Suppressor macrophage treated with lipopolysaccharide for 1 hour (primary cell): ENCODE measurements around the gene RPL22L1.
"Not testable (repeated sequence)": the region's sequence is repeated elsewhere in the genome, so short reads cannot be mapped to it uniquely, and the experiment has no call there.

Experiments
- DNase-seq, 3 donors: peaks; one replicate each; pipeline ENCODE4 v3.0.0-alpha.2; 2020 to 2022

Gene RPL22L1

DNA sequence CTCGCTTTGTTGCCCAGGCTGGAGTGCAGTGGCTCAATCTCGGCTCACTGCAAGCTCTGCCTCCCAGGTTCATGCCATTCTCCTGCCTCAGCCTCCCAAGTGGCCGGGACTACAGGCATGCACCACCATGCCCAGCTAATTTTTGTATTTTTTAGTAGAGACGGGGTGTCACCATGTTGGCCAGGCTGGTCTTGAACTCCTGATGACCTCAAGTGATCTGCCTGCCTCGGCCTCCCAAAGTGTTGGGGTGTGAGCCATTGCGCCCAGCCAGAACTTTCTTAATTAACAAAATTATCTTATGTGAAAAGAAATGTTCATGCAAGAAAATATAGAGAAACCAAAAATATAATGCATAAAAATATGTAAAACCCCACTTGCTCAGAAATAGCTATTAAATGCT, 7.3 kb upstream of the RPL22L1 start:
- not testable (repeated sequence) for DNase-seq

DNA sequence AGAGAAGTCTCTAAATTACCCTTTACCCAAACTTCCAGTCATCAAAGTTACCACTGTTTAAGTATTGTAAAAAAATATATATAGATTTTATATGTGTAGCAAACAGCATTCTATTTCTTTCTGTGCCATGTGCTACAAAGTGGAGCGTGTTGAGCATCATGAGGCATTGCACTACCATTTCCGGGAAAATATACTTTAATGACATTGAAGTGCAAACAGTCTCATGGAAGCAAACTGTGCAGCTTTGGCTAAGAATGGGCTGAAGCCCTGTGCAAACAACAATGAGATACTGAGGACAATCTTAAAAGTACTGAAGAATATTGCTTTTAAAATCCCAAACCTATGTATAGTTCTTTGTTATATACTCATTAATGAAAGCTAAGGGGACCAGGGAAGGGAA, 6.5 kb upstream of the RPL22L1 start:
- no peak for DNase-seq

DNA sequence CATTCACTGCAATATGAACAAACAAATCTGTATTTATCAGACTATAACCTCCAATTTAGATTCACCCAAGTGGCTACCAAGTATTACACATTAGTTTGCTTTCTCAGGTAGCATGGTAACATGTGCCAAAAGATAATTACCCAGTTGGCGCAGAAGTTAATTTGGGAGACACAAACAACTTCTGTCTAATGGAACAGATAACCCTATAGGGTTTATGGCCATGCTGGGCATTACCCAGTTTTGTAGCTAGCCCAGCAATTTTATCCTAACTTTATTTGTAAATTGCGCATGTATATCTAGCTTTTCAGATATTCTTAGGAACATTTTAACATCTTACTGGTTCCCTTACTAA, 780 bp downstream of the RPL22L1 start:
- no peak for DNase-seq

DNA sequence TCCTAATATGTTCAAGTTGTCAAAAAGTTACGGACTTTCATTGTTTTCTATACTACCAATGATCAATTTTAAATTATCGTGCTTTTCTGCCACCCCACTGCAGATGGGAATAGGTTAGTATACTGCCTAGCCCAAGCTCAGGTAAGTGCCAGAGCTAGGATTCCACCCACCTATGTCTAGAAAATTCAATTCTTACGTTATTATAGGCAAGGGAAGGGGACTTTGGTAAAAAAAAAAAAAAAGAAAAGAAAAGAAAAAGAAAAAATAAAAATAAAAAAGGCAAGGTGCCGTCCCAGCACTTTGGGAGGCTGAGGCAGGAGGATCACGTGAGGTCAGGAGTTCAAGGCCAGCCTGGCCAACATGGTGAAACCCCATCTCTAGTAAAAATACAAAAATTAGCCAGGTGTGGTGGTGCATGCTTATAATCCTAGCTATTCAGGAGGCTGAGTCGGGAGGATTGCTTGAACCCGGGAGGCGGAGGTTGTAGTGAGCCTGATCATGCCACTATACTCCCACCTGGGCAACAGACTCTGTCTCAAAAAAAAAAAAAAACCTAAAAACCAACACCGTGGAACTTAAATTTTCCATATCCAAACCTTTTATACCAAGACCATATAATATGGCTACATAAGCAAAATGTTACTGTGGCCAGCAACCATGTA, 1.3 kb downstream of the RPL22L1 start:
- no peak for DNase-seq

DNA sequence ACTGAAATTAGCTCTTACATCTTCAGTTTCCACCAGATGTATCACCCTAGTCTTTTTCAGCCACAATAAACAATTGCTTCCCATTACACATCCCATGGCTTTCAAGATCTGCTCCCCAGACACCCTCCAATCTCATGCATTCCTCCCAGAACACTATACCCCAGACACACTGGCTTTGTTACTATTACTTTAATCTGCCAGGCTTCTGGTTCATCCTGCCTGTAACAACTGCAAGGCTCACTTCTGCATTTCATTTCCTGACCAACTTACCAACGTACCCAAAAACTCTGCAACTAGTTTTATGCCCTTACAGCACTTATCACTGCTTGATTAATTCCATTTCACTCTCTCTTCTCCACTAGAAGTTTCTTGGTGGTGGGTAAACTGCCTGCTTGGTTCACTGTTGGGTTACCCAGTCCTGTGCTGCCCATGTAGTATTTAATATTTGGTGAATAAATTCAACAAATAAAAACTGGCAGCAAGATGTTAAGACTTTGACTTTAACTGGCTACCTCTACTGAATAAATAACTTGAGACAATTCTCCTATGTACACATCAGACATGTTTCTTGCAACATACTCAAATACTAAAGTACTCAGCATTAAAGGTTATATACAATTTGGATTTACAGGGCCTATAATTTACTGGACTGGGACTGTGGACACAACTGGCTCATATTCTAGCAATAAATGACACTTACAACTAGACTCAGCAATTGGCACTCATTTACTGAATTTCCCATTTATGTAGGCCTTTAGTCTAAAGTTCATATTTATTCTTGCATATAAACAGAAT, 2.7 kb downstream of the RPL22L1 start:
- peak; percentile 17 to 48 (median 39) for DNase-seq

DNA sequence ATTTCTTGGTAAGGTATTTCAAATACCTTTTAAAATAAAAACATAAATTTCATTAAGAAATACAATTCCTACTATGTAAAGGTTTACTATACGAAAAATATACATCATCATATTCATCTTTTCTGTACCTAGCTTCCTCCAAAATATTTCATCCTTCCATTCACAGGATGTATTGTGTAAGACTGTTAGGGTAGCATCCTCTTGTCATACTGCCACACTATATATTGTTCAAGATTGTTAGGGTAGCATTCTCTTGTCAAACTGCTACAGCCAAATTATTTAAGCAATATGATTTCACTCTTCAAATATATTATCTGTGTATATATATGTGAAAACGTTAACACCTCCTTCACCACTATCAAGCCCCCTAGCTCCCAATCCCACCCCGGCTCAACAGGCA, 3.5 kb downstream of the RPL22L1 start:
- DNase-seq = no peak

DNA sequence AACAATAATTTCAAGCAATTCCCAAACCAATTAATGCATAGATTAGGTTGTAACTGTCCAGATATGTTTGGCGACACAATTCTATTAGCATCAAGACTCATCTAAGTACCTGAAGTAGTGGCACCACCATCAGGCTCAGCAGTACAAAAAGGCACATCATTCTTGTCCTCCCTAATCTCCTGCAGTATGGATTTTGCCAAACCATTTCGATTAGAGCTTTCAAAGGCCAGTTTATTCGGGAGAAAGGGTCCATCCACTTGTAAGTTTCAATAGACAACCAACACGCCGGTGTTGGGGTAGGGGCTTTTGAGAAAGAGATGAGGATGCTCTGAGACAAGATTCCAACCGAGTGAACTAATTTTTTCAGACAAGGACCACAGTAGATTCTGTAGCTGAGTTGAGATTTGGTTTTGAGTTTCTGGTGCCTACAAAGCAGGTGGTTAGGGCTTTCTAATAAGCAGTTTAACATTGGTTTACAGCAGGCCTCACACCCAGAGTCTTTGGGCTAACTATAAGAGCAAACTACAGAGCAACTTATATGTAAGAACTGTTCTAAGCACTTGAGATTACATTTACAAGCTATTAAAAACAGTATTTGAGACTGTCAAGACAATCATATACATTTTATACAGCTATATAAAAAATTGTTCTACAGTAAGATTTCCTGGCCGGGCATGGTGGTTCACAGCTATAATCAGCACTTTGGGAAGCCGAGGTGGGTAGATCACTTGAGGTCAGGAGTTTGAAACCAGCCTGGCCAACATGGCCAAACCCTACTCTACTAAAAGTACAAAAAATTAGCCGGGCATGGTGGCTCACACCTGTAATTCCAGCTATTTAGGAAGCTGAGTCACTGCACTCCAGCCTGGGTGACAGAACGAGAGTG, 4.5 kb downstream of the RPL22L1 start:
- DNase-seq = no peak

DNA sequence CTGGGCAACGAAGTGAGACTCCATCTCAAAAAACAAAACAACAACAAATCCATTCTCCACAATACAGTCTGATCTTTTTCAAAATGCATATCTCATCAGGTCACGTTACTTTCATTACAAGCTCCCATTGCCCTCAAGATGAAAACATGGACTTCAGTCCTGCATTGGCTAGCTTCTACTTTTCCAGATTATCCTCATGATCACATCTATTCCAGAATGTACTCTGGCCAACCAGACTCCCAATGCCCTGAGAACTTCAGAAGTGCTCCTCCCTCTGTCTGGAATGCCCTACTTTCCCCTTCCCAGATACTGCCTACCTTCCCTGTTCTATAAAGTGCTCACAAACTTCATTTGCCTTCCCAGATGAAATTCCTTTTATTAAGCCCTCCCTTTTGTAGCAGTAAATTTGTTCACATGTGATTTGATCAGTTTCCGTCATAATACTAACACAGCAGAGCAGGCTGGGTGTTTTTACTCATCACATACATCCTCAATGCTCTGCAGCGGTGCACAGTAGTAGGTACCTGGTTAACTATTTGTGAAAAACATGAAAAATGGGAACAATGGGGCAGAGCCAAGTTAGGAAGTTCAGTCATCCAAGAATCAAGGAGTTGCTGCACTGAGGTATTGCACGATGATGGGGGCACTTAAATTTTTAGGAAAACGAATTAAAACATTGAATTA, 5.3 kb downstream of the RPL22L1 start:
- no peak for DNase-seq

DNA sequence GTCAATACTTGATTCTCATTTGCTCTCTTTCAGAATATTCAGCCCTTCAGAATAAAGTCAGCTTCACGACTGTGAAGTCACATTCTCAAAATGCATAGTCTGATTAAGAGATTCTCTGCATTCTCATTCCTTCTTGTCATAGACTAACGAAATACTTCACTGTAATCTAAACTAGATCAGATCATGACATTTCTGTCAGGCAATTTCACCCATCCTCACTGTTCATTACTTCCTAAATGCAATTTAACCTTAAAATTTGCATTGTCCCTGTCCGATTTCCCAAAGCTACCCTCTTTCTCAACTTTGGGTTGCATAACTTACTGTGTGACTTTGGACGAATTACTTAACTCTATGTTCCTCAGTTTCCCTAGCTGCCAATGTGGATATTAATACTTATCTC, 6.2 kb downstream of the RPL22L1 start:
- DNase-seq = peak in 1 of 3 donors; percentile 31

DNA sequence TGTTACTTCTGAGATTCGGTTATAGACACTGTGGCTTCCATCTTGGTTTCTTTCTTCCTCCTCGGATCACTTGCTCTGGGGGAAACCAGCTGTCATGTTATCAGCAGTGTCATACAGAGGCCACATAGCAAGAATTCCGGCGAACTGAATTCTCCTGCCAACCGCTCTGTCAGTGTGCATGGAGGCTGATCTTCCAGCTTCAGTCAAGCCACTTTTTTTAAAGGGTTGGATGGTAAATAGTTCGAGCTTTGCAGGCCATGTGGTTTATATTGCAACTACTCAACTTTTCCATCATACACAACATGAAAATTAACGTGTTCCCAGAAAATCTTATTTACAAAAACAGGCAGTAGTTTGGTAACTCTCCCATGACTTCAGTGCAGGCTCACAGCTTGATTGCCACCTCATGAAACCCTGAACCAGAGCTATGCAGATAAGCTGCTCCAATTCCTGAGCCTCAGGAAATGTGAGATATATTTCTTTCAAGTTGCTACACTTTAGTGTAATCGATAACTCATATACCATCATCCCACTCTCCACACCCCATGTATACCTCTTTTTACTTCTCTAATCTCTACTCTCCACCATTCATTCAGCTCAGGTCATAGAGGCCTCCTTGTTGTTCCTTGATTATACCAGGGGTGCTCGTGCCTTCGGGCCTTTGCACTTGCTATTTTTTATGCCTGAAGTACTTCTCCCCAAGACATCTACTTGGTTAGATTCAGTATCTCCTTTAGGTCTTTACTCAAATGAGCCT, 7.2 kb downstream of the RPL22L1 start:
- no peak for DNase-seq

DNA sequence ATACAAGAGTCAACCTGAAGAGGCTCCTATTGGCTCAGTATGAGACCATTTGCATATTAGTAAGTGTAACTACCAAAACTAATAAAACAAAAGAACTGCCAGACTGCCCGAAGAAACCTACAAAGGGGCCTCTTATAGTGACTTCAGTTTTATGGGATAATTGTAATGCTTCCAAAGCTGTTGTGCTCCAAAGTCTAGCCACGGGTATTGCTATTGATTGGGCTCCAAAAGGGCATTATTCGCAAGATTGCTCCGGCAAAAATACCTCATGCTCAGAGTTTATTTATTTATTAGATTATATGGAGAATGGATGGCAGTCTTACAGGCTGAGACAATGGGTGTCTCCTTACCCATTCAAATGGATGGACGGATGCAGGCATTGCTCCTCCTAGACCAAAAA, 11.4 kb downstream of the RPL22L1 start:
- no peak for DNase-seq

DNA sequence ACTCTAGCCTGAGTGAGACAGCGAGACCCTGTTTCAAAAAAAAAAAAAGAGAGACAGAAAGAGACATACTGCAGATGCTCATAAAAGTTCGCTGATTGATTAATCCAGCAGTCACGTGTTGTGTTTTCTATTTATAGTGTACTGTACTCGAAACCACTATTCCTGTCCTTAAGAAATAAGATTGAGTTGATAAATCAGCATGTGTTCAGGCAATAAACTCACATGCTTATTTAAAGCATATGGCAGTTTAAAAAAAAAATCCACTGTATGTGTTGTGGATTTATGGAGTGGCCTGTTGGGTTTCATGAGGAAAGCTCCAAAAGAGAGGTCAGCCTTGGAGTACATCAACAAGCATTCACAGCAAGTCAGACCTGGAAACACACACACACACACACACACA, 17.7 kb downstream of the RPL22L1 start:
- DNase-seq = no peak

DNA sequence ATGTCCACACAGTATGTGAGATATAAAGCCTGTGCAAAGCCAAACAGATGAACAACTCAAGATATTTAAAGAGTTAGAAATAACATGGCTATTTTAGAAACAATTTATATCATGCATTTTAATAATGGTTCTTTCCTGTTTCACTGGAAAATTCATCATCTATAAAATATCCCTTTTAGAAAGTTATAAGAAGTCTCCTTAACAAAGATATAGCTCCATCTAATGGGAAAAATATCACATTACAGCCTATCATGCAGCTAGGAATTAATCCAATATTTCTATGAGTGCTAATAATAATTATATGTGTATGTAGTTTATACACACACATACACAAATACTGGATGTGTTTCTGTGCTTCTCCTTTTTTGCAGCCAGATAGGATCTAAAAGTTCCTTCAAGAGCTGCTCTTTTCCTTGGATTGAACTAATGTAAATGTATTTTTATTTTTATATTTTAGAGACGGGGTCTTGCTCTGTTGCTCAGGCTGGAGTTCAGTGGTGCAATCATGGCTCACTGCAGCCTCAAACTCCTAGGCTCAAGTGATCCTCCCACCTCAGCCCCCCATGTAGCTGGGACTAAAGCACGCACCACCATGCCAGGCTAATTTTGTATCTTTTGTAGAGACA, 21.6 kb downstream of the RPL22L1 start:
- DNase-seq = peak in 2 of 3 donors; percentile 28 to 29

DNA sequence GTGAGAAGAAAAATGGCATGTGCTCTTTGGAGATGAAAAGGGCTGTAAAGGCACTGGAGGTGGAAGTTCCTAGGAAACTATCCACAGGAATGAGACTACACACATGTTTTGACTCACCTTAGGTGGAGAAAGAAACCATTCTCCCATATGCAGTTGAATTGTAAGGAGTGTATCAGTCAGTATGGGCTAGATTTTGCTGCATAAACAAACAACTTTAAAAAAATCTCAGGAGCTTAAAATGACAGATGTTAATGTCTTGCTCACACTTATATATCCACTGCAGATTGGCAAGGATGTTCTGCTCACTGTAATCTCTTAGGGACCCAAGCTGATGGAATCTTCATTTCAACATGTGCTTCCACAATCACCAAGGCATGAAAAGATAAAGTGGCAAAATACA, 25.6 kb downstream of the RPL22L1 start:
- no peak for DNase-seq

DNA sequence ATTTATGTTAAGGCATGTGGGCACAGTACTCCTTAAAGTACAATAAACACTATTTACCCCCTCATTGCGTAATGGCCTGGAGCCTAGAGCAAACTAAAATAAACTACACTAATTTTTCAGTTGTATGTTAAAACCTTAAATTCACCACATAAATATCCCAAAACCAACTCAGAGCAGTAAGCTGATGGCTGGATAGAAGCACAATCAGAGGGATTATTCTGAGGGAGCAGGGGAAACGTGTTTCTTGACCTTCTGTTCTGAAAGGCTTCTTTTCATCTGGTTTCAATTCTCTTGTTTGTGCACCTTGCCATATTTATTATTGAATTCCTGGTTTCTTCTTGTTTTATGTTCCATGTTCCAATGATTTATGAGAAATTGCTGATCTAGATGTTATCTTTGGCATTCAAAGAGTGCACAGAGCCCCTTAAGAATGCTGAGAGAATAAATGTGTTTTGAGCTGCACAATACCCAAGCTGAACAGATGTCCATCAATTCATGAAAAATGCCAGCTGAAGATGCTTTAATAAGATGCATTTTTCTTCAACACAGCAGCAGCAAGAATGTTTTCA, 29.6 kb downstream of the RPL22L1 start:
- DNase-seq = no peak

DNA sequence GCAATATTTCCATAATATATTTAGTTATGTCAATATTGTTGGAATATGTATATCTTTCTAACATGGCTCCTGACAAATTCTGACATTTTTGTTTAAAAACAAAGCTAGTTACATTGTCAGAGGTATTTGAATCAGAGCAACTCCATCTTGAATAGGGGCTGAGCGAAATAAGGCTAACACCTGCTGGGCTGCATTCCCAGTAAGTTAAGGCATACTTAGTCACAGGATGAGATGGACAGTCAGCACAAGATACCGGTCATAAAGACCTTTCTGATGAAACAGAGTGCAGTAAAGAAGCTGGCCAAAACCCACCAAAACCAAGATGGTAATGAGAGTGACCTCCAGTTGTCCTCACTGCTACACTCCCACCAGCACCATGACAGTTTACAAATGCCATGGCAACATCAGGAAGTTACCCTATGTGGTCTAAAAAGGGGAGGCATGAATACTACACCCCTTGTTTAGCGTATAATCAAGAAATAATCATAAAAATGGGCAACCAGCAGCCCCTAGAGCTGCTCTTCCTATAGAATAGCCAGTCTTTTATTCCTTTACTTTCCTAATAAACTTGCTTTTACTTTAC, 30.4 kb downstream of the RPL22L1 start:
- DNase-seq = no peak

DNA sequence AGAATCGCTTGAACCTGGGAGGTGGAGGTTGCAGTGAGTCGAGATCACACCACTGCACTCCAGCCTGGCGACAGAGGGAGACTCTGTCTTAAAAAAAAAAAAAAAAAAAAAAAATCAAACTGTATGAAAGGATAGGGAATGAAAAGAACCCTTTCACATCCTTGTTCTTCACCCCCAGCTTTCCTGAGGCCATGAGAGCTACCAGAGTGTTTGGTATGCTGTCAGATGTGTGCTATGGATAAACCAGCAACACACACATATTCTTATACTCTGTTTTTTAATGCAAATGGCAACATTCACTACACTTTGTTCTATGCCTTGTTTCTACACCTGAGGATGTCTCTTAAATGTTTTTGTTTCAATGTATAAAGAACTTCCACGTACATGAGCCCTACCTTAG, 33.5 kb downstream of the RPL22L1 start:
- DNase-seq = no peak

DNA sequence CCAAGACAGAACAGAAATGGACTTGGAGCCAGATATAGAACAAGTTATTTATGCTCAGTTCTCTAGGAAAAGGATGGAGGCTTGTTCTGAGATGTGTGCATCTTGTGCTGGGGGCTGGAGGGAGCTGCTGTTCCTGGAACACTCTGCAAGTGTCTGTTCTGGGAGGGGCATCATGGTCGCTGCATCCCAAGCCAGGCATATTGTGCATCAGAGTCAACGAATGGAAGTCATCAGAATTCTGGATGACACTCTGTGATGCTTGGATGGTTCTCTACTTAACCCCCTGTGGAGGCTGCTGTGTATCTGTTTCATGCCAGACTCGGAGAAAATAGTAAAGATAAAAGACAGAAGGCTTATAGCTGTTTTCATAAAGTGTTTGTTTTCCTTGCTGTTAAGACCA, 34.7 kb downstream of the RPL22L1 start:
- DNase-seq = no peak

DNA sequence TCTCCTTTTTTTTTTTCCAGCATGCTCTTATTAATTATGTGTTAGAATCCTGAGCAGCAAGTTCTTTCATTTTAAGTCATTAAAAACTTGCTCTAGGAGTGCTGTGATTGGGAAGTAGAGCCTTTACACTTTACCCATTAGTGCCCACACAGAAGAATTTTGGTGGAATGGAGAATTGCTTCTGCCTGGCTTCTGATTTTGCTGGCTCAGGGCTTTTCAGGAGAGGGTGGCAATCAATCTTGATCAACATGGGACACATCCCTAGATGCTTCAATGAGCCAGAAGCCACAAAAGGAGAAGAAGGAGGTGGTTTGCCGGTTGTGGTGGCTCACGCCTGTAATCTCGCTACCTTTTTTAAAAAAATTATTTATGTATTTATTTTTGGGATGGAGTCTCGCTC, 39.4 kb downstream of the RPL22L1 start:
- no peak for DNase-seq

DNA sequence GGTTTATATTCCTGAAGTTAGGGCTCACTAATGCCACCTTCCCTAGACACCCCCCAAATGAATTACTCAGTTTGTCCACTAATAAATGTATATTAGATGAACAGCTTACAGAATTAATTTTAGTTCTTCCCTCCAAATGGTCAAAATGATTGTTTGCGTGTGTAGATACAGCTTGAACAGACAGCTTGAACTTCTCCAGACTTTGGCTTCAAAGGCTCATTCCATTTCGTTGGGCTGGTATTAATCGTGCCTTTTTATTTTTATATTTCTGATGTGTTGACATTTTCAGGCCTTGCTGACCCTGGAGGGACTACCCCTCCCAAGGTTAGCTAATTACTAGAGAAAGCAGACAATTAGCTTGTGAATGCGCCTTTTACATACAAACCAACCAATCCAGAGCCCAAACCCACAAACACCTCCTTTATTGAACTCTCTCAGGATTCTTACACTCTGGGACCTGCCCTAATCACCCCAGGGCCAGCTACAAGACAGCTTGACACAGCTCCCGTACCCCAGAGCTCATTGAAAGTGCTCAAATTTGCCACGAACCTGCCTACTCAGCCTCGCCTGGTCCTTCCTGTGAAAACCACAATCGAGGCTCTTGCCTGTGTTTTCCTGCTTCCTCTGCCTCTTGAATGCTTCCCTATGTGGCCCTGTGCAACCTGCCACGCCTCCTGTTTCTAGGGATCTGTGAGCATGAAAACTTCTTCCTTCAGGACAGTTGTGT, 40.3 kb downstream of the RPL22L1 start:
- DNase-seq = no peak
